AG09319 (cell line): Measurements from ENCODE around the gene FAM193B.

Source experiments
- DNase-seq: peaks from one replicate; pipeline ENCODE4 v3.0.0-alpha.2; 2010; ENCODE audit warnings: low read depth; ENCODE audit errors: extremely low read depth
- TF ChIP-seq, protein P1 (sequence below): IDR thresholded peaks from 2 replicates; pipeline ENCODE4 v1.5.1; 2011; ENCODE audit warnings: low read depth, mild to moderate bottlenecking, inconsistent platforms, low read length, moderate library complexity

FAM193B gene

DNA sequence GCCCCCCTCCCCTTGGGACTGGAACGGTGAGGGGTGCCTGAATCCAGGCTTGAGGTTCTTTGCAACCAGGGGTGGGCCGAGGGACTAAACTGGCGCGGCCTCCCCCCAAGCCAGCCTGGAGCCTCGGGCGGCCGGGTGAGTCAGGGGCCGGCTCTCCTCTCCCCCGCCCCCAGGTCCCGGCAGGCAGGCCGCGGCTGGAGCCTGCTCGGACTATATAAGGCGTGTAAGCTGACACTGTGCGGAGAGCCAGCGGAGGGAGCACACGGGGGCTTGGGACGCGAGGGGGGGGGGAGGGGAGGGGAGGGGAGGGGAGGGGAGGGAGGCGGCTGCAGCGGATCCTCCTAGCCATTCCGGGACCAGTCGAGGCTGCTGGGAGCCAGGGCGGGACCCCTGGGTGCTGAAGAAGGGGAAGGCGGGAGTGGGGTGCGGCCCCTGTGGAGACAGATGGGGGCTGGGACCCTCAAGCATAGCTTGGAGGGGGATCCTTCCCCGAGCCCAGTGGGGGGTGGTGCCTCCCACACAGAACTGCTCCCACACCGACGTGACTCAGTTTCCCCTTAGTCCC, 57.6 kb downstream of the FAM193B start:
- peak; percentile 91 for DNase-seq
- TF ChIP-seq, protein P1, sequence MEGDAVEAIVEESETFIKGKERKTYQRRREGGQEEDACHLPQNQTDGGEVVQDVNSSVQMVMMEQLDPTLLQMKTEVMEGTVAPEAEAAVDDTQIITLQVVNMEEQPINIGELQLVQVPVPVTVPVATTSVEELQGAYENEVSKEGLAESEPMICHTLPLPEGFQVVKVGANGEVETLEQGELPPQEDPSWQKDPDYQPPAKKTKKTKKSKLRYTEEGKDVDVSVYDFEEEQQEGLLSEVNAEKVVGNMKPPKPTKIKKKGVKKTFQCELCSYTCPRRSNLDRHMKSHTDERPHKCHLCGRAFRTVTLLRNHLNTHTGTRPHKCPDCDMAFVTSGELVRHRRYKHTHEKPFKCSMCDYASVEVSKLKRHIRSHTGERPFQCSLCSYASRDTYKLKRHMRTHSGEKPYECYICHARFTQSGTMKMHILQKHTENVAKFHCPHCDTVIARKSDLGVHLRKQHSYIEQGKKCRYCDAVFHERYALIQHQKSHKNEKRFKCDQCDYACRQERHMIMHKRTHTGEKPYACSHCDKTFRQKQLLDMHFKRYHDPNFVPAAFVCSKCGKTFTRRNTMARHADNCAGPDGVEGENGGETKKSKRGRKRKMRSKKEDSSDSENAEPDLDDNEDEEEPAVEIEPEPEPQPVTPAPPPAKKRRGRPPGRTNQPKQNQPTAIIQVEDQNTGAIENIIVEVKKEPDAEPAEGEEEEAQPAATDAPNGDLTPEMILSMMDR, result no peak

GRCh38 chr5:177496070-177496726, 58.2 kb downstream of the FAM193B start:
- TF ChIP-seq, protein P1, result peak; percentile 21
- DNase-seq, result no peak

DNA sequence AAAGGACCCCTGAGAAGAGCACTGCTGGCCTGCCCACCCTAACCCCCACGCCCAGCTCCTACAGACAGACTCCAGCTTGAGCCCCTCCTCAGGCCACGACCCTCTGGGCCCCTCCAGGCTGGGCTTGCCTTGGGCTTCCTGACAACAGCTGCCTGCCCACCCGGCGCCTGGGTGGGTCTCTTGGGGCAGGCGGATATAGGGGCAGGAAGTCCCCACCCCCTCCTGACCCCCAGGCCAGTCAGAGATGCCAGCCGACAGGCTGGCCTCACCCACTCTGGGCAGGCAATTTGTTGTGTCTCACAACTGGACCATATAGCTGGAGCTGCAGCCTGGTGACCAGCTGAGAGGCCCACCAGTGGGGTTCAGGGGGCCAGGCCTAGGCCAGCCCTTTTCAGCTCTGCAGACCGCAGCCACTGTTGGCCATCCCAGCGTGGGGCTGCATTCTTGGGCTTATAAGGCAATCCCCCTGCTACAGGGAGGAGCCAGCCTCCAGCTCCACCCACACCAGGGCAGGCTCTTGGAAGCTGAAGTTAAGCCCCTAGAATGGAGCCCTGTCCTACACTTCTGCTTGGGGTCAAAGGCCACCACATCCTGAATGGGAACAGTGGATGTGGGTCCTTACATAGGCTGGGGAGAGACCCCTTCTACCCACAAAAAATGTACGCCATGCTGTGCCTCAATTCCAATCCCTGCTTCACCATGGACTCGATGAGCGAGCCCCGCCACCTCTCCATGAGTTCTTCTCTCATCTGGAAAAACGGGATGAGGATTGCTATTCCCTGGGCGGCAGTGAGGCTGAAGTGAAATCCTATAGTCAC, 58.9 kb downstream of the FAM193B start:
- peak; percentile 83 for DNase-seq

GRCh38 chr5:177494346-177495195, 59.8 kb downstream of the FAM193B start:
- DNase-seq, result no peak
- TF ChIP-seq, protein P1, result peak; percentile 50

More for the DNA sequence above, 58.9 kb downstream of the FAM193B start:
- TF ChIP-seq, protein P1, result no peak

- no peak for DNase-seq
- TF ChIP-seq, protein P1, result no peak
Measured at GRCh38 chr5:177493795-177494345, 60.5 kb downstream of the FAM193B start.

- TF ChIP-seq, protein P1, result no peak
Measured at GRCh38 chr5:177492841-177493240, 61.5 kb downstream of the FAM193B start.

More at GRCh38 chr5:177492841-177493240, 61.5 kb downstream of the FAM193B start:
- DNase-seq, result no peak
